WTC11 (cell line): ENCODE measurements around the gene FIGNL2. TPM values are rescaled to one million over a fixed set of nuclear protein-coding genes. Genes with fewer than 3 reads are reported as not detected.

Experiments used
- ATAC-seq: fragments of 200-7000 bp; cut with Tn5 transposase; 2 replicates; pipeline ENCODE4 v1.10.0; 2021; ENCODE audit warnings: mild to moderate bottlenecking, moderate library complexity
- CTCF ChIA-PET: fragments of 300-600 bp; sonication (Branson Sonifier 250); formaldehyde crosslinking; loops from one replicate; lab custom pipeline; 2021; ENCODE audit warnings: antibody characterized with exemption; lab: Charles Lee
- POLR2A ChIA-PET: fragments of 350-600 bp; sonication (Branson Sonifier 250); formaldehyde crosslinking; loops from one replicate; lab custom pipeline; 2021; ENCODE audit warnings: antibody characterized with exemption; lab: Charles Lee
- DNase-seq: peaks from one replicate; pipeline ENCODE4 v3.0.0; 2021; ENCODE audit warnings: low spot score
- H3K27ac Mint-ChIP-seq: 2 replicates; pipeline ENCODE4 v1.8.0; 2021; ENCODE audit warnings: mixed read lengths
- H3K27me3 Mint-ChIP-seq: 2 replicates; pipeline ENCODE4 v1.8.0; 2021; ENCODE audit warnings: low read depth, mild to moderate bottlenecking, moderate library complexity, mixed read lengths
- H3K36me3 Mint-ChIP-seq: 2 replicates; pipeline ENCODE4 v1.8.0; 2021; ENCODE audit warnings: mixed read lengths
- H3K4me1 Mint-ChIP-seq: 2 replicates; pipeline ENCODE4 v1.8.0; 2022; ENCODE audit warnings: mixed read lengths
- H3K4me3 Mint-ChIP-seq: 2 replicates; pipeline ENCODE4 v1.8.0; 2021; ENCODE audit warnings: mild to moderate bottlenecking, moderate library complexity, mixed read lengths
- H3K9me3 Mint-ChIP-seq: 2 replicates; pipeline ENCODE4 v1.8.0; 2021; ENCODE audit warnings: mixed read lengths
- AFF4 ChIP-seq: sonication (generic); formaldehyde crosslinking; IDR thresholded peaks from 2 replicates; pipeline ENCODE4 v1.8.1; 2023; ENCODE audit warnings: mild to moderate bottlenecking, missing genetic modification reagents, borderline replicate concordance
- AR ChIP-seq: fragments of 250-450 bp; sonication (Bioruptor Pico); IDR thresholded peaks from 2 replicates; pipeline ENCODE4 v1.9.0; 2021; ENCODE audit warnings: mild to moderate bottlenecking
- ATF1 ChIP-seq: sonication (generic); formaldehyde crosslinking; IDR thresholded peaks from 2 replicates; pipeline ENCODE4 v1.8.1; 2023; ENCODE audit warnings: mild to moderate bottlenecking, moderate library complexity, missing genetic modification reagents
- ATF2 ChIP-seq: sonication (generic); formaldehyde crosslinking; IDR thresholded peaks from 2 replicates; pipeline ENCODE4 v1.8.1; 2022; ENCODE audit warnings: low read depth, missing genetic modification reagents, borderline replicate concordance
- CTCF ChIP-seq: fragments of 200-600 bp; IDR thresholded peaks from 2 replicates; pipeline ENCODE4 v1.8.0; 2022; ENCODE audit warnings: antibody characterized with exemption
- E2F1 ChIP-seq: sonication (generic); formaldehyde crosslinking; IDR thresholded peaks from 2 replicates; pipeline ENCODE4 v1.8.0; 2022; ENCODE audit warnings: mild to moderate bottlenecking, missing genetic modification reagents
- ELF4 ChIP-seq: sonication (generic); formaldehyde crosslinking; IDR thresholded peaks from 2 replicates; pipeline ENCODE4 v1.8.1; 2022; ENCODE audit warnings: low read depth, mild to moderate bottlenecking, moderate library complexity, missing genetic modification reagents
- ERG ChIP-seq: fragments of 250-450 bp; sonication (Bioruptor Pico); IDR thresholded peaks from 2 replicates; pipeline ENCODE4 v1.8.0; 2021; ENCODE audit warnings: mild to moderate bottlenecking
- GABPB1 ChIP-seq: sonication (generic); formaldehyde crosslinking; IDR thresholded peaks from 2 replicates; pipeline ENCODE4 v1.8.1; 2023; ENCODE audit warnings: mild to moderate bottlenecking, missing genetic modification reagents
- IRF2 ChIP-seq: sonication (generic); formaldehyde crosslinking; IDR thresholded peaks from 2 replicates; pipeline ENCODE4 v1.8.0; 2022; ENCODE audit warnings: low read depth, missing genetic modification reagents, borderline replicate concordance
- MLX ChIP-seq: sonication (generic); formaldehyde crosslinking; IDR thresholded peaks from 2 replicates; pipeline ENCODE4 v1.8.1; 2023; ENCODE audit warnings: mild to moderate bottlenecking, missing genetic modification reagents, moderate library complexity
- NFE2L1 ChIP-seq: sonication (generic); formaldehyde crosslinking; IDR thresholded peaks from 2 replicates; pipeline ENCODE4 v1.8.1; 2023; ENCODE audit warnings: missing genetic modification reagents
- NR2C2 ChIP-seq: sonication (generic); formaldehyde crosslinking; IDR thresholded peaks from 2 replicates; pipeline ENCODE4 v1.8.0; 2022; ENCODE audit warnings: mild to moderate bottlenecking, missing genetic modification reagents
- ZBTB43 ChIP-seq: sonication (generic); formaldehyde crosslinking; IDR thresholded peaks from 2 replicates; pipeline ENCODE4 v1.8.1; 2023; ENCODE audit warnings: mild to moderate bottlenecking, missing genetic modification reagents
- ZNF425 ChIP-seq: fragments of 250-450 bp; sonication (Bioruptor Pico); conservative IDR thresholded peaks from 2 replicates; pipeline ENCODE4 v1.9.0; 2021; ENCODE audit warnings: mild to moderate bottlenecking
- total RNA-seq: library from RNA; stranded (reverse); gene quantifications from 3 replicates; pipeline ENCODE4 v1.2.3, GENCODE V29; 2021

The FIGNL2 gene
- total RNA-seq, 1 experiment from 2014 or later, result 9.9 TPM

- CTCF ChIA-PET, result interaction anchor here (0.9 to 7.2 kb wide), 11 partner anchors 8 to 453 kb away, joined by 3 to 164 read pairs (median 10); partner anchors contain the start of genes ANKRD33 and FIGNL2
- TF ChIP-seq E2F1 (CRISPR knock-in tag) (no peak), ERG (CRISPR knock-in tag) (no peak)
- H3K4me3 Mint-ChIP-seq, result no peak overlapping the region
- H3K9me3 Mint-ChIP-seq, result no peaks in the 10 kb centered on the region
- H3K27ac Mint-ChIP-seq, result no peak overlapping the region
- peaks cover 35% of the 10 kb centered on the region for H3K27me3 Mint-ChIP-seq
- no peak for ATAC-seq
- peaks cover 55% of the 10 kb centered on the region for H3K4me1 Mint-ChIP-seq
- DNase-seq, result no peak
- POLR2A ChIA-PET, result interaction anchor here (1.4 kb wide), 1 partner anchor 52 kb away, joined by 3 read pairs; no protein-coding TSS in a partner anchor
- no peaks in the 10 kb centered on the region for H3K36me3 Mint-ChIP-seq
Observed at GRCh38 chr12:51872689-51872981, 24.1 kb upstream of the FIGNL2 start.

- Mint-ChIP-seq H3K36me3 (no peaks in the 10 kb centered on the region), H3K4me3 (no peak overlapping the region), H3K9me3 (no peaks in the 10 kb centered on the region), H3K4me1 (peaks cover 60% of the 10 kb centered on the region), H3K27me3 (peaks cover 40% of the 10 kb centered on the region), H3K27ac (no peak overlapping the region)
- ChIA-PET POLR2A (interaction anchor here (1.4 kb wide), 1 partner anchor 51 kb away, joined by 3 read pairs; no protein-coding TSS in a partner anchor), CTCF (interaction anchor here (0.6 to 7.2 kb wide), 16 partner anchors 8 to 453 kb away, joined by 3 to 164 read pairs (median 6); partner anchors contain the start of genes ANKRD33, FIGNL2 and SLC4A8)
- DNase-seq, result no peak
- ATAC-seq, result no peak
- TF ChIP-seq IRF2 (CRISPR knock-in tag) (no peak), NR2C2 (CRISPR knock-in tag) (no peak), AFF4 (CRISPR knock-in tag) (no peak), ZNF425 (CRISPR knock-in tag) (no peak), ATF2 (CRISPR knock-in tag) (no peak), ELF4 (no peak), CTCF (no peak), NFE2L1 (no peak), MLX (CRISPR knock-in tag) (no peak), GABPB1 (CRISPR knock-in tag) (no peak), ATF1 (CRISPR knock-in tag) (no peak), AR (no peak), ZBTB43 (CRISPR knock-in tag) (no peak)
Observed at GRCh38 chr12:51871918-51872688, 23.6 kb upstream of the FIGNL2 start.
